ENCODE measurements around the gene MAPK14. TPM values are rescaled to one million over a fixed set of nuclear protein-coding genes. Genes with fewer than 3 reads are reported as not detected.
A peak's percentile ranks its signal among the peaks of the same experiment; 100 is the strongest.

MAPK14 gene
- polyA plus RNA-seq, 1 donor from 2014 or later = 33.4 TPM

GRCh38 chr6:36130667-36131510, 103.3 kb downstream of the MAPK14 start:
- Mint-ChIP-seq H3K27me3 (no peaks in the 10 kb centered on the region), H3K4me3 (peak overlapping the region; percentile 86 to 98 (median 92))

GRCh38 chr6:36131511-36132245, 104.1 kb downstream of the MAPK14 start:
- peaks cover 35 to 45% (median 43%) of the 10 kb centered on the region in 3 donors for H3K4me1 Mint-ChIP-seq
- H3K27me3 Mint-ChIP-seq = no peaks in the 10 kb centered on the region
- H3K4me3 Mint-ChIP-seq = peak overlapping the region; percentile 86 to 98 (median 92)
- no peaks in the 10 kb centered on the region for H3K9me3 Mint-ChIP-seq
- H3K36me3 Mint-ChIP-seq = peaks cover 4% of the 10 kb centered on the region
- H3K27ac Mint-ChIP-seq = peak overlapping the region; percentile 84 to 94 (median 85)

More at GRCh38 chr6:36130667-36131510, 103.3 kb downstream of the MAPK14 start:
- Mint-ChIP-seq H3K9me3 (no peaks in the 10 kb centered on the region), H3K27ac (peak overlapping the region; percentile 84 to 94 (median 88)), H3K4me1 (peaks cover 34 to 44% (median 42%) of the 10 kb centered on the region in 3 donors), H3K36me3 (peaks cover 4% of the 10 kb centered on the region)

- peaks cover 29 to 44% (median 39%) of the 10 kb centered on the region in 3 donors for H3K4me1 Mint-ChIP-seq
- H3K9me3 Mint-ChIP-seq = no peaks in the 10 kb centered on the region
- peaks cover 4% of the 10 kb centered on the region for H3K36me3 Mint-ChIP-seq
- no peaks in the 10 kb centered on the region for H3K27me3 Mint-ChIP-seq
- peak overlapping the region; percentile 83 to 94 (median 84) for H3K27ac Mint-ChIP-seq
- peak overlapping the region; percentile 46 to 98 (median 92) for H3K4me3 Mint-ChIP-seq
These were observed 104.8 kb downstream of the MAPK14 start for GRCh38 chr6:36132246-36132895.

- peaks cover 29 to 44% (median 38%) of the 10 kb centered on the region in 3 donors for H3K4me1 Mint-ChIP-seq
These were observed 105.5 kb downstream of the MAPK14 start for GRCh38 chr6:36133148-36133547.

GRCh38 chr6:36133912-36134311, 106.3 kb downstream of the MAPK14 start:
- peak overlapping the region in 1 of 3 donors; percentile 31 for H3K27ac Mint-ChIP-seq
- peaks cover 25 to 43% (median 35%) of the 10 kb centered on the region in 3 donors for H3K4me1 Mint-ChIP-seq
- H3K9me3 Mint-ChIP-seq = no peaks in the 10 kb centered on the region
- H3K4me3 Mint-ChIP-seq = peak overlapping the region in 2 of 4 donors; percentile 27 to 98
- no peaks in the 10 kb centered on the region for H3K27me3 Mint-ChIP-seq
- H3K36me3 Mint-ChIP-seq = peaks cover 4% of the 10 kb centered on the region

More at GRCh38 chr6:36133148-36133547, 105.5 kb downstream of the MAPK14 start:
- H3K36me3 Mint-ChIP-seq = peaks cover 4% of the 10 kb centered on the region
- H3K27ac Mint-ChIP-seq = no peak overlapping the region
- H3K4me3 Mint-ChIP-seq = peak overlapping the region in 2 of 4 donors; percentile 35 to 98
- H3K9me3 Mint-ChIP-seq = no peaks in the 10 kb centered on the region
- no peaks in the 10 kb centered on the region for H3K27me3 Mint-ChIP-seq

- no peak overlapping the region for H3K4me3 Mint-ChIP-seq
- no peaks in the 10 kb centered on the region for H3K27me3 Mint-ChIP-seq
- peaks cover 4% of the 10 kb centered on the region for H3K36me3 Mint-ChIP-seq
- peaks cover 21 to 41% (median 29%) of the 10 kb centered on the region in 3 donors for H3K4me1 Mint-ChIP-seq
- no peaks in the 10 kb centered on the region for H3K9me3 Mint-ChIP-seq
- no peak overlapping the region for H3K27ac Mint-ChIP-seq
These were observed 107.6 kb downstream of the MAPK14 start for GRCh38 chr6:36135053-36135731.

- Mint-ChIP-seq H3K4me1 (peaks cover 21 to 41% (median 29%) of the 10 kb centered on the region in 3 donors), H3K27me3 (no peaks in the 10 kb centered on the region), H3K27ac (peak overlapping the region in 2 of 3 donors; percentile 35 to 67), H3K9me3 (no peaks in the 10 kb centered on the region), H3K36me3 (peaks cover 6% of the 10 kb centered on the region), H3K4me3 (peak overlapping the region in 1 of 4 donors; percentile 70)
These were observed 108.4 kb downstream of the MAPK14 start for GRCh38 chr6:36136034-36136433.

GRCh38 chr6:36136551-36136950, 108.9 kb downstream of the MAPK14 start:
- Mint-ChIP-seq H3K4me1 (peaks cover 21 to 42% (median 27%) of the 10 kb centered on the region in 3 donors), H3K27ac (peak overlapping the region in 1 of 3 donors; percentile 35), H3K27me3 (no peaks in the 10 kb centered on the region)

GRCh38 chr6:36138667-36139066, 111.1 kb downstream of the MAPK14 start:
- Mint-ChIP-seq H3K9me3 (no peaks in the 10 kb centered on the region), H3K36me3 (peaks cover 10% of the 10 kb centered on the region), H3K27ac (no peak overlapping the region), H3K27me3 (no peaks in the 10 kb centered on the region), H3K4me3 (no peak overlapping the region), H3K4me1 (peaks cover 12 to 24% (median 13%) of the 10 kb centered on the region in 3 donors)

More at GRCh38 chr6:36136551-36136950, 108.9 kb downstream of the MAPK14 start:
- peak overlapping the region in 1 of 4 donors; percentile 32 for H3K4me3 Mint-ChIP-seq
- no peaks in the 10 kb centered on the region for H3K9me3 Mint-ChIP-seq
- H3K36me3 Mint-ChIP-seq = peaks cover 8% of the 10 kb centered on the region

- Mint-ChIP-seq H3K9me3 (no peaks in the 10 kb centered on the region), H3K27me3 (no peaks in the 10 kb centered on the region), H3K36me3 (peaks cover 7% of the 10 kb centered on the region), H3K4me1 (peaks cover 10 to 22% (median 10%) of the 10 kb centered on the region in 3 donors), H3K4me3 (no peak overlapping the region), H3K27ac (no peak overlapping the region)
These were observed 111.8 kb downstream of the MAPK14 start for GRCh38 chr6:36139431-36139830.

- no peak overlapping the region for H3K4me3 Mint-ChIP-seq
- H3K27ac Mint-ChIP-seq = peak overlapping the region in 1 of 3 donors; percentile 31
- peaks cover 8 to 21% (median 8%) of the 10 kb centered on the region in 3 donors for H3K4me1 Mint-ChIP-seq
- no peaks in the 10 kb centered on the region for H3K27me3 Mint-ChIP-seq
- no peaks in the 10 kb centered on the region for H3K9me3 Mint-ChIP-seq
- peaks cover 7% of the 10 kb centered on the region for H3K36me3 Mint-ChIP-seq
These were observed 112.5 kb downstream of the MAPK14 start for GRCh38 chr6:36139991-36140710.

- Mint-ChIP-seq H3K4me3 (no peak overlapping the region), H3K36me3 (peaks cover 7% of the 10 kb centered on the region), H3K27ac (peak overlapping the region in 1 of 3 donors; percentile 37), H3K27me3 (no peaks in the 10 kb centered on the region), H3K9me3 (no peaks in the 10 kb centered on the region), H3K4me1 (peaks cover under 1 to 13% (median under 1%) of the 10 kb centered on the region in 3 donors)
These were observed 113.5 kb downstream of the MAPK14 start for GRCh38 chr6:36141091-36141490.

GRCh38 chr6:36141961-36142360, 114.4 kb downstream of the MAPK14 start:
- H3K4me3 Mint-ChIP-seq = no peak overlapping the region
- peaks cover 7% of the 10 kb centered on the region for H3K36me3 Mint-ChIP-seq
- H3K9me3 Mint-ChIP-seq = no peaks in the 10 kb centered on the region
- peaks cover 2 to 9% (median 3%) of the 10 kb centered on the region in 3 donors for H3K4me1 Mint-ChIP-seq
- H3K27ac Mint-ChIP-seq = peak overlapping the region in 1 of 3 donors; percentile 20
- H3K27me3 Mint-ChIP-seq = no peaks in the 10 kb centered on the region

Data from IgD-negative memory B cell (primary cell).